ENCODE results near the gene TUB.

Gene TUB

DNA sequence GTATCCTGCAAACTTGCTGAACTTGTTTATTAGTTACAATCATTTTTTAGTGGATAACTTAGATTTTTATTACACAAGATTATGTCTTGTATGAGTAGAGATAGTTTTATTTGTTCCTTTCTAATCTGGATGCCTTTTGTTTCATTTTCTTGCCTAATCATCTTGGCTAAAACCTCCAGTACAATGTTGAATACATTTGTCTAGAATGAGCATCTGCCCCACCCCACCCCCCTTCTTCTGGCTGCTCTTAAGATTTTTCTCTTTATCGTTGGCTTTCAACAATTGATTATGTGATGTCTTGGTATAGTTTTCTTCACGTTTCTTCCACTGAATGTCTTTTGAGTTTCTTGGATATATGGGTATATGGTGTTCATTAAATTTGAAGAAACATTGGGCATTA is 37.3 kb upstream of the TUB start:
- no peak for DNase-seq (ENCODE audit: low read depth in 2 of 2)

DNA sequence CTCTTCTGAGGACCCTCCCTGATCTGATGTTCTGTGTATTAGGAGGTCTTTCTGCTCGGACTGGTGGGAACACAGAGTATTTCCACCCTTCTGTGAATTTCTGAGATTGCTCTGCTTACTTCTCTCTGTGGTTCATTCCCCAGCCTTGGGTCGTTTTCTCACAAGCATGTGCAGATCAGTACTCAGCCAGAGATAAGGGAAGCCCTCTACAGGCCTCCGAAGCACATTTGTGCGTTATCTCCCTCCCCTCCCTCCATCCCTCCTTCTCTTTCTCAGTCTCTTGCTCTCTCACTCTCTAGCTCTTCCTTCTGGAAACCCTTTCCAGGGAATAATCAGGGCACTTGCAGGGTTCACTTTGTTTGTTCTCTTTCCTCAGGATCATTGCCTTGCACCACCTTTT is 35.2 kb upstream of the TUB start:
- DNase-seq (ENCODE audit: low read depth in 2 of 2): no peak

DNA sequence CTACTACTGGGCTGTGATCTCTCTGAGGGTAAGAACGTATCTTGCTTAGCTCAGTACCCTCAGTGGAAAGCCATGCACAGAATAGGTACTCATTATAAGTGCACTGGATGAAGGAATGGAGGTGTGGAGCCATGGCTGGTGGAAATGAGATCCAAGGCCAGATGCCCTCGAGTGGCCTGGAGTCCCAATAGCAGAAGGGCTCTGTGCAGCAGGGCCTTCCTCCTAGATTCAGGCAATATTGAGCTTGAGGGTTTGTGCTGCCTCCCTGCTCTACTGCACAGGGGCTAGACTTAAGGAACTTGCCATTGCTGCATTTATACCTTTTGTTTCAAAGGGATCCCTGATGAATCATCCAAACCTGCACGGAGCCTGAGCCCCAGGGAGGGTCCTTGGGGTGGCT is 33.6 kb upstream of the TUB start:
- no peak for DNase-seq (ENCODE audit: low read depth in 2 of 2)

DNA sequence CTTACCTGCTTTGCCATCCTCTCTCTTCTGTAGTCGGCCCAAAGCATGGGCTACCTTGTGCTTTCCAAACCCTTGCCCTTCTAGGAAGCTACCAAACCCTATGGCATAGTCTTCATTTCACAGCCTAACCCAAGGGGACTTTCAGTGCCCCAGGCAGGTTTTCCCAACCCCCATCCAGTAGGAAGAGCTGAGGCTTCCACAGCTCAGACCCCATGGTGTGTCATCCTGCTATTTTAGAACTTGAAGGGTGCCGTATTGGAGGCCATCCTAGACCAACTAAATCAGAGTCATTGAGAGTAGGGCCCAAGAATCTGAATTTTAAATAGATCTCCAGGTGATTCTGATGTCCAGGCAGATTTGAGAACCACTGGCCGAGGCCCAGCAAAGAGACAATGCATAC is 31.9 kb upstream of the TUB start:
- DNase-seq (ENCODE audit: low read depth in 2 of 2): no peak

DNA sequence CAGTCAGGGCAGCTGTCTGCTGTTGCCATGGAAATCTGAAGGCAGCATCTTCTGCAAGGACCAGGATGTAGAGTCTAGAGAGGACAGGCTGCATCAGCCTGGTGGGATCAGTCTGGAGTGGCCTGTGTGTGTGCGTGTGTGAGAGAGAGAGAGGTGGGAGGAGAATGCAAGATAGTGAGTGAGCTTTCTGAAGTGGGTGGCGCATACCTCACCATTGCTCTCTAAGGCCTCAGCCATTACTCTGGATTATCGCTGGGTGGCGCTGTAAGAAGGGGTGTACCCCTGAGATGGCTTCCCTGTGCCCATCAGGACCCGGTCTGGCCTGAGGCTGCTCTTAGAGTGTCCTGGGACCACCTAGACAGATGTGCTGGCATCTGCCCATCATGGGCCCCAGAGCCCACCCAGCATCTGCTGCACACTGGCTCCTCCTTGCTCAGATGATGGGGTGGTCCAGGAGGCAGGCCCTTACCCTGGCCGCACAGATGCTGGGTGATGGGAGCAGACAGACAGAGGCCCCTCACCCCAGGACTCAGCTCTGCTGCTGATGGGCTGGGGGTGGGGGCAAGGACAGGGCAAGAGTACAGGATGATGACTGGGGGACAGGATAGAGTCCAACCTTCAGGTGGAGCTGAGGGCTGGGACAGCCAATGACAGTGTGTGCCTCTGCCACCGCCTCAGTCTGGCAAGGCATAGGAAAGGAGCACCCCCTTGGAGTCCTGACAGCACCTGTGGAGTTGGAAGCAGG is 25.7 kb upstream of the TUB start:
- DNase-seq (ENCODE audit: low read depth in 2 of 2): no peak

DNA sequence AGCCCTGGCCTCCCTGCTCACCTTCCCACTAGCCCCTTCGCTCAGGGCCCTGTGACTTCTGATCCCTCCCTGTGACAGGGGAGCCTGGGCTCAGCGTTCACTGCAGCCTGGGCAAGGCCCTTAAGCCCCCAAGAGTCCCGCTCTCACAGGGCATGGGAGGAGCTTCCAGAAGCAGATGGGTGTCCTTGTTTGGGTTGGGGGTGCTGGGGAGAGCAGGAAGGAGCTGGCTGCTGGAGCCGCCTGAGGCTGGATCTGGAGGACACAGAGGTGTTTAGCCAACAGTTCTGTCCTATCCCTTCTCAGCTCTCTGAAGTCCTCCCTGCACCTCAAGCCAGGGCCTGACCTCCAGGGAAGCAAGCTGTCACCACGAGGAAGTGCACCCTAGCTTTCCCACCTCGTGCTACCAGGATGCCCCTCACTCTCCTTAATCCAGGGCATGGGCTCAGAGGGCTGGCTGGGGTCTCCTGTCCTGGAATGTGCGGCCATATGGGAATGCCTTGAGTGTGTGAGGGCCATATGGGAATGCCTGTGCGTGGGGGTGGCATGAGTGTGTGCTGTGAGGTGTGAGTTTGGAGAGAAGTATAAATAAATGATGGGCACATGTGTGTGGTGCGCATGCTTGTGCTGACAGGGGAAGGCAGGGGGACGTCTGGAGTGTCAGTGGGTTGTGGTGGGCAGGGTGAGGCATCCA is 25.0 kb upstream of the TUB start:
- no peak for DNase-seq (ENCODE audit: low read depth in 2 of 2)

DNA sequence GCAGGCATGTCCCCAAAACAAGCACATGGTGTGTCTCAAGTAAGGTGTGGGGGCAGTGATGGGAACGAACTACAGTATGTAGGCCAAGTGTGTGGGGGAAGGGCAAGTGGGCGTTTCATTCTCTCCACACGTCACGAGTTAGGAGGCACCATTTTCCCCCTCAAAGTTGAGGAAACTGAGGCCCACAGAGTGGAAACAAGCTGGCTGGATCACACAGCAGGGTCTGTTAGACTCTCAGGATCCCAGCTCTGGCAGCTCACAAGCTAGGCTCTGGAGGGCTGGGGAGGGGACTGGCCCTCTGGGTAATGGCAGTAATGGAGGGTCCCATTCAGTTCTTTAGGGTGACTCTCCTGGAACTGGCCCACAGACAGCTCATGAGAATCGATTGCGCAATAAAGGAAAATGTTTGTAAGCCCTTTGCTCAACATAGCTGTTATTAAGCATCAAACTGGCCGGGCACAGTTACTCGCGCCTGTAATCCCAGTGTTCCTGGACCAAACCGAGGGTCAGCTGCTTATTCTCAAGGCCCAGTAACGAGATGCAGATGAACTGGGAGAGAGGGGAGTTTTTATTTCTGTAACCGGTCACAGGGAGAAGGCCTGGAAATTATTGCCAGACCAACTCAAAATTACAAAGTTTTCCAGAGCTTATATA is 24.1 kb upstream of the TUB start:
- no peak for DNase-seq (ENCODE audit: low read depth in 2 of 2)

DNA sequence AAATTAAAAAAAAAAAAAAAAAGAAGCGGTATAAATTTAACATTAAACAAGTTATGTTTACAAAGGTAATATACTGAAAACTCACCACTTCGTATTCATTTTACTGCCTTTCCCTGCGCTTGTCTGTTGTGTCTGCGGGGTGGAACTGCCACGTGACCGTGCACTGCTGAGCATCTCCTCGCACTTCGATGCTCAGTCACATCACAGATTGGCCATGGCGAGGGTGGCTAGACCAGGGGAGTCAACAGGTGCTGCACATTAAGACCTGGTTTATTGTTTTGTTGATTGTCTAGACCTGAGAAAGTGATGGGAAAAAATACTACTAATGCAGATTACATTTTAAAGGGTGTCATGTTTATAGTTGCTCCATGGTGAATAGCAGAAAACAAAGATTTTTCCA is 22.8 kb upstream of the TUB start:
- DNase-seq (ENCODE audit: low read depth in 2 of 2): no peak

DNA sequence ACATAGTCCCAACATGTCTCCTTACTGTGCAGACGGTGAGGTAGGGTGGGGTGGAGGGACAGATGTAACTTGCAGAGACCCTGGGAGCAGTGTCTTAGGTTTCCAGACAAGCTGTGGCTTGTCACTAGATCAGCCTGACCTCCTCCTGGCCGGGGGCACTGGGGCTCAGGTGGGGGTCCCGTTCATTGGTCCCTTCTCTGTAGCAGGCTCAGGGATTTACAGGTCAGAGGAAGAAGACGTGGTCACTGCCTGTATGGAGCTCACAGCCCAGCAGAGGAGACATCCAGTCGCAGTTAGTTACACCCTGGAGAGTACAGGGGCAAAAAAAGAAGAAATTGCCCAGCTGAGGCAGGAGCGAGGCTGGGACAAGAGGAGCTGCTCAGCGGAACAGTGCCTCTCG is 22.0 kb upstream of the TUB start:
- no peak for DNase-seq (ENCODE audit: low read depth in 2 of 2)

DNA sequence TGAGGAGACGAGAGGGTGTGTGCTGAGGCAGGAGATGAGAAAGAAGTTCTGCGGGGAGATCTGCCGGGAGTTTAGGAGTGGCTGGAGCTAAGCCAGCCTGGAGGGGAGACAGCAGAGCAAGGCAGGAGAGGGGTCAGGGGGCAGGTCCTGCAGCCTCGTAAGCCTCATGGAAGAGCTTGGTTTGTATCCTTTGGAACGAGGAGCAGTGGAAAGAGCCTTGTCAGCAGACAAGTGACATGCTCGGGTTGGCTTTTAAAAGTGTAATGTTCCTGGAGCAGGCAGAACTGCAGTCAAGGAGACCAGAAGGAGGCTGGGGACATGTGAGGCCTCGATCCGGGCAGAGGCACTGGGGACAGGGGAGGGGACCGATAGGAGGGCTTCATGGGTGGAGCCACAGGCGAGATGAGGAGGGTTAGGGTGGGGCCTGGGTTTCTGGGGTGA is 21.4 kb upstream of the TUB start:
- no peak for DNase-seq (ENCODE audit: low read depth in 2 of 2)

DNA sequence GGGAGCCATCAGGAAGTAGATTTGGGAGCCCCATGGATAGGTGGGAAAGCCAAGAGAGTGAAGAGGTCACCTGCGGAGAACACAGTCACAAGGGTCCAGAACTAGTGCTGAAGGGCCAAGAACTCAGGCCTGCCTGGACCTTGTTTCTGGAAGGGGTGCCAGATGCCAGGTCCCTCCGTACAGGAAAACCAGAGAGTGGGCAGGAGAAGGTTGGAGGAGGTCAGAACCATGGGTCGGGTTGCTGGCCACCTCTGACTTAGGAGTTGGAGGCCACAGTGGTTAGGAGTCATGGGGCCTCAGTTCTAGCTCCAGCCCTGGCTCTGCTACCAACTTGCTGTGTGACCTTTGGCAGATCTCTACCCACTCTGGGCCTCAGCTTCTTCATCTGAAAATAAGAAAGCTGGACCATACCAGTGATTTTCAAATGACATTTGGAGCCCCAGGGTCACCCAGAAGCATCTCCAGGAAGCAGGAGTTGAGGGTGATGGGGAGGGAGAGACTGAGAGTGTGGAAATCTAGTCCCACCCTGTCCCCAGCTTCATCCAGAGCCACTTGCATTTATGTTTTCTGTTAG is 20.8 kb upstream of the TUB start:
- DNase-seq (ENCODE audit: low read depth in 2 of 2): no peak

DNA sequence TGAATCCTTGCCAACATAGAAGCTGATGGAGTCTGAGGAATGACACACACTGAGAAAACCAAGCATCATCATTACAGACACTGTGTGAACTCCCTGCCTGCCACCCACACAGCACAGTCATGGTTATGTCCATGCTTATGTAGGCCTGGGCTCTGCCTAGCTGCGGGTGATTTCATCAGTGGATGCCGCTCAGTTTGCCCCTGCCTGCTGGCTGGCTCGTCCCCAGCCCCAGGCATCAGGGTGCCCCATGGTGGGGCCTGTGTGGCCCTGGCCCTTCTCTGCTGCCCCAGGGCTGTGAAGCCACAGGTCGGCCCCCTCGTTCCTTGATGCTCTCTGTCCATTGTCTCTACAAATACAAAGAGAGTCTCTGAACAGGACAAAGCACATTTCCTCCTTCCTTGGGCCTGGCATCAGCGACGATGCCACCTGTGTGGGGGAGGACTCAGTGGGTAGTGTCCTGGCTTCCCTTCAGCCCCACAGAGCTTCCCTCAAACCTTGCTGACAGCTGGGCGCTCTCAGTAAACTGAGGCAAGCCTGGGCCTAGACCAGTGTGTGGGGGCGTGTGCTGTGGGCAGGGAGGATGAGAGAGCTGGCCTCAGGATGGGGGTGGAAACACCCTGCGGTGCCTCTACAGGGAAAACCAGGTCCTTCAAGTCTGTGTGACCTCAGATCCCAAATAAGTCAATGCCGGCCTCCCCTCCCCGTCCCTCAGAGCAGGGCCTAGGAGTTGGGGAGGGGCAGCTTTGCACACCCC is 20.0 kb upstream of the TUB start:
- no peak for DNase-seq (ENCODE audit: low read depth in 2 of 2)

DNA sequence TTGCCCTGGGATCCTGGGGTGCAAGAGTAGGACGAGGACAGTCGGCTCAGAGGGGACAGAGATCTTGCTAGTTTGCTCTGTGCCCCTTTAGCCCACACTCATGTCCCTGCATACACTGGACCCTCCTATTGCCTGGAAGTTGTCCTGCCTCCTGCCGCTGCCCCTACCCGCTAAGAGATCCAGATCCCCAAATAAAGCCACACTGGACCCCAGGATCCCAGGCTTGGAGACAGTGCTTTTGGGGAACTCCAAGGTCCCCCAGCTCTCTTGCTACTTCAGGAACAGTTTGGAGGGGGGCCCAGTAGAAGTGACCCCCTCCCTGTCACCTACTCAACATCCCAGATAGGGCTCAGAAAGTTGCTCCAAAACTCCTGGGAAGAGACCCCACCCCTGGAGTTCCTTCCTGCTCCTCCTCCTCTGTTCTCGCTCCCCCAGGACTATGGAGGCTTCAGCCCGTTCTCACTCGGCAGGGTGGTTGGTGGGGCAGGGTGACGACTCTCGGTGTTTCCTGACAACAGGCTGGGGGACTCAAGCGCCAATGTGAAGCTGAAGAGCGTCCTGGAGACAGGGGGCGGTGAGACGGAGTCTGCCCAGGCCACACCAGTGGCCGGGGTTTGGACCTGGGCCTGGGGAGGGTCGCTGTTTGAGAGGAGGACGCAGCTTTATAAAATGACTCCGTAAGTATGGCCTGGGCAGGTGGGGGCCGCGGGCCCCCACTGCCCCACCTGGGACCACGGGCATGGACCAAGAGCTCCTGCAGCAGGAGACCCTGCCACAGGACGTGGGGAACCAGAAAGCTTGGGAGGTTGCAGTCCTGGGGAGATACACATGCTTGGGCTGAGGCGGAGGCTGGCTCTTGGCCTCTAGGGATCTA is 19.2 kb upstream of the TUB start:
- no peak for DNase-seq (ENCODE audit: low read depth in 2 of 2)

DNA sequence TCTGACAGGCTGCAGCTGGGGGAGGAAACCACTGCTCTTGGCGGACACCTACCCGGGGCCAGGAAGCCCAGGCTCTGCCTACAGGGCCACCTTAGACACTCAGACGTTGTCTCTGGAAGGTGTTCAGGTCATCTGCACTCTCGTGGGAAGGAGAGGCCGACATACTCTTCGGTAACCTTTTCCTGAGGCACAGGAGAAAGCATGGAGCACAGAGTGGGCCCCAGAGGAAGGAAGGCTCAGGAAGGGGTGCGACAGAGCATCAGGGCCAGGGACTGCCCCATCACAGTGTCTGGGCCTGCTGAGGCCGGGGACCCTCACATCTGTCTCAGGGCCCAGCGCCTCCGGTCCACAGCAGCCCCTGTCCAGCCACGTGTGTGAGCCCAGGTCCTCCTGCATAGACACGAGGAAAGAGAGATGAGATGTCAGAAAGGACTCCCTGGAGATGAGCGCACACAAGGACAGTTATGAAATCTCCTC is 18.2 kb upstream of the TUB start:
- no peak for DNase-seq (ENCODE audit: low read depth in 2 of 2)

DNA sequence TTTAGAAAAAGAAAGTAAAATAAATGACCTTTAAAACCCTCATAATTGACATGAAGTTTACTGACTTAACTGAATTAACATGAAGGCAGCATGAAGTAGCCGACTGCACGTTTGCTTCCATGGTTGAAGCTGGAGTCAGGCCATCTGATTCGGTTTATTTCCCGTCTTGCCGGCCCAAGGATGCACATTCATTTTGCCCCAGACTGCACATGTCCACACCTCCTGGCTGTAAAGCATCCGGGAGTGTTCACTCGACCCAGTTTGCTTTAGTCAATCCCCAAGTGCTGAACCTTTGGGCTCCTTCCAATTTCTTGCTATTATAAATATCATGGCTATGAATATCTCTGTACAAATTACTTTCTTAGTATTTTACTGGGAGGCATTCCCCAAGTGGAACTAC is 17.7 kb upstream of the TUB start:
- DNase-seq (ENCODE audit: low read depth in 2 of 2): no peak

DNA sequence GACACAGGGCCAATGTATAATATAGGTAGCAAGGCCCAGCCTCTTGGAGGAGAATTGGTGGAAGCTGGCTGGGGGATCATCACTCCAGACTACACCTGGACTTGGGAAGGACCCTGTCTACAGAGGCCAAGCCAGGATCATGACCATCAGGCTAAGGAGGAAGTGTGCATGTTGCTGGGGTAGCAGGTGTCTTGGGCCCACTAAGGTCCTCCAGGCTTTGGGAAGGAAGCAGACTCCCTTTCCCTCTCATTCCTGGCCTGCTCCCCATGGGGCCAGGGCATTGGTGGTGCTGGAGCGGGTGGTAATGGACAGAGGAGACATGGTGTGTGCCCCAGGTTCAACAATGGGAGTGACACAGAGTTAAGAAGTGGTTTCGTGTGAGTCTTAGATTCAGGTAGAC is 16.0 kb upstream of the TUB start:
- DNase-seq (ENCODE audit: low read depth in 2 of 2): no peak

DNA sequence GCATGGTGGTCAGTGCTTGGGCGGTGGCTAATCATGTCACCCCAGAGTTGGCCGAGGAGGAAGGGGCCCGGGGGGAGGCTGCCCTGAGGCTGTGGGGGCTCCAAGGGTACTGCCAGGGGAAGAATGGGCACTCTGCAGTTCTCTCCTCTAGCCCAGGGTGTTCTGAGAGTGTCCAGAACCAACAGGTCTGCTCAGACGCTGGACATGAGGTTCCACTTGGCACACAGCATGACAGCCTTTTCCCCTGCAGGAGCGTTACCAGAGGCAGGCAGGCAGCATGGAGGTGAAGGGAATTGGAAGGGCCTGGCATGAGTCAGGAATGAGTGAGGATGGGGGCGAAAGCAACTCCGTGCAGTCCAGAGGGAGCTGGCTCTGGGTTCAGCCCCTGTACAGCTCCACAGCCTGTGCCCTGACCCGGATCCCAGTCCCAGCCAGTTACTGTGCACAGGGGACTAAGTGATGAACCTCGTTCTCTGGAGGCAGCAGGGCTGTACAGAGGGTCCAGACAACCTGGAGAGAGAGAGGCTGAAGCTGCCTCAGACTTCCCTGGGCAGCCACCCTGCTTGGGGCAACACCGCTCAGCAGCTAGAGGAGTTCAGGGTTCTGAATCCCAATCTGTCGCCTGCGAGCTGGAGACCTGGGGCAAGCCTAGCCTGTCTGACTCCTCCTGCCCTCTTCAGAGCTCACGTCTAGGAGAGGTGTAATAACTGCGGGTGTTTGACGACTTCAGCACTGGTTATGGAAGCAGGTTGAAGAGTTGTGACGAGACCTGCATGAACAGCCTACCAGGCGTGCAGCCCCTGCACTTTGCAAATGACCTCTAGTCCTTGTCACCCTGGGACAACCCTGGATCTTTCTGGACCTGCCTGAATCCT is 14.7 kb upstream of the TUB start:
- no peak for DNase-seq (ENCODE audit: low read depth in 2 of 2)

DNA sequence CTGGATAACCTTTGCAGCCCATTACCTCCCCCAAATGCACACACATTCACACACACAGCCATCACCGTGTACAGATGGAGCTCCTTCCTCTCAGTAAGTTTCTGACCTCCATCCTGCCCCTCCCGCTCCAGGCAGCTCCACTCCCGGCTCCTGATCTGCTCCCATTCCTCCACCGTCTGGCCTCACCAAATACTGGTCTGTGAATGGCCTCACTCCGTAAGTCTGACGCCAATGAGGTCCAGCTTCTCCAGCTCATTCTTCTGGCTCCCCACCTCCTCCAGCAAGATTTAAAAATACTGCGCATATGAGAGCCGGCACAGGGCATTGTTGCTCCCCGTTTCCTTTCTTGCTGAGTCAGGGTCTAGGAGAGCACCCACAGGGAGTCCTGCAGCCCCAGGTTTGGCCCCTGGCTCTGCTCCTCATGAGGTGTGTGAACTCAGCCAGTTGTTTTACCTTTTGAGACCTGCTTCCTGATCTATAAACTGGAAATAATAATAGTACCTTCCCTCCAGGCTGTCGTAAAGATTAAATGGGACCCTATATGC is 14.0 kb upstream of the TUB start:
- no peak for DNase-seq (ENCODE audit: low read depth in 2 of 2)

DNA sequence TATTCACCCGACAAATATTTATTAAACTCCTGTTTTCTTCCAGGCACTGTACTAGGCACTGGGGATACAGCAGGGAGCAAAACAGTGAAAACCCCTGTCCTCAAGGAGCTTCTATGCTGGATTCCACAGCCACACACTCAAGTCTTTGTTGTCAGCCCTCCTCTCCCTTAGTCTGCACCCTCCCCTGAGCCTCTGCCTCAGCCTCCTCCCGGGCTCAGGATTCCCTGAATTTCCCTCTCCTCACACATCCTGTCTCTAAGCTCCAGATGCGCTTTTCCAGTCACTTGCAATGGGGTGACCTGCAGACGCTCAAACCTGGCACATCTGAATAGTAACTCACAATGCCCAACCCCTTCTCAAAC is 13.5 kb upstream of the TUB start:
- DNase-seq (ENCODE audit: low read depth in 2 of 2): no peak

Data from stimulated activated CD4-positive, alpha-beta T cell treated with anti-CD3 and anti-CD28 coated beads, Interleukin-1b, Interleukin-23, amount 100 ng/mL, for 4 hours (primary cell).